Glomerular visceral epithelial cell (primary cell): Measurements from ENCODE around the gene ANXA11.
"Not testable (repeated sequence)": the region's sequence is repeated elsewhere in the genome, so short reads cannot be mapped to it uniquely, and the experiment has no call there.

Experiments
- DNase-seq: peaks from one replicate; pipeline ENCODE4 v3.0.0-alpha.2; 2016; ENCODE audit errors: extremely low spot score

ANXA11 gene

DNA sequence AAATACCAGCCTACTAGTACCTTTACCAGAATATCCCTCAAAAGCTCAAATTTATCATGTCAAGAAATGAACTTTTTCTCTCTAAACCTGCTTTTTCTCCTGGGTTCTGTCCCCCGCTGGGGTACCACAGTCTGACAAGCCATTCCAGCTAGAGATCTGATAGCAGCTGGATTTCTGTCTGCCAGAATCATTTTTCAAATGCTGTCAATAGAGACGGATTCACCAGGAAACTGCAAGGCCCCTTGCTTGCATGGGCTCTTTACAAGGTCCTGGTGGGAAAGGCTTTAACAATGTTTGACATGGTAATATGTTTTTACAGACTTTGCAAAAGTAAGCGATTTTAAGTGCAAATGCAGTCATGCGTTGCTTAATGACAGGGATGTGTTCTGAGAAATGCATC lies 4.9 kb upstream of the ANXA11 start:
- no peak for DNase-seq

DNA sequence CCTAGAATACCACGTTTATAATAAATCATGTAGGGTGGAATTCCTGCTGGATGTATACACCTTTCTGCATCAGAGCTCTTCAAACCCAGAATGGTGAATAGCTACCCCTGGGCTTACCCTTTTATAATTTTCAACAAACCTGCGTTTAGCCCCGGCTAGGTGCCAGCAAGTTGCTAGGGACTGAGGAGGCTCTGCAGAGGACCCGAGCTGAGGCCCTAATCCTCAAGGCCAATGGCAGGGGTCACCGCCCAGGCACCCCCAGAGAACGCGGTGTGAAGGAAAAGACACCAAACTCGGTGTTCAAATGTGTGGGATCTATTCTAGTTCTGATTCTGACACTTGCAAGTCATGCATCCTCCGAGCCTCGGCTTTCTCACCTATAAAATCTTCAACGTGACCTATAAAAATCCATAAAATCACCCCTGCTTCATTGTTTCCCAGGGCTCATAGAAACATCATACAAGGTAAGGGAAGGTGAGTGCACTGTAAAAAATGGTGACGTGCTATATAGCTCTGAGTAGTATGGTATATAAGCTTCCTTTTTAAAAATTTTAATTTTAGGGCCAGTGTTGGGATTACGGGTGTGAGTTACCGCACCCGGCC lies 2.5 kb upstream of the ANXA11 start:
- no peak for DNase-seq

DNA sequence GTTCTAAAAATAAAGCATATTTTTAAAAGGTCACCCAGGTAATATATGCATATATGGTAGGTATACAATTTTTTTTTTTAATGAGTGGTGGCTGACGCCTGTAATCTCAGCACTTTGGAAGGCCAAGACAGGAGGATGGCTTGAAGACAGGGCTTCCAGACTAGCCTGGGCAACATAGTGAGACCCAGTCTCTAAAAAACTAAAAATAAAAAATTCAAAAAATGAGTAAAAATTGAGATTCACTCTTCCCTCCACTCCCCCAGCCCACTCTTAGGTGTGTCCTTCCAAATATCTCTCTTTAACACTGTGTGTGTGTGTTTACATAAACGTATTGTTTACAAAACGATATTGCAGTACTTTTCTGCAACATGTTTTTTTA lies 929 bp upstream of the ANXA11 start:
- no peak for DNase-seq

DNA sequence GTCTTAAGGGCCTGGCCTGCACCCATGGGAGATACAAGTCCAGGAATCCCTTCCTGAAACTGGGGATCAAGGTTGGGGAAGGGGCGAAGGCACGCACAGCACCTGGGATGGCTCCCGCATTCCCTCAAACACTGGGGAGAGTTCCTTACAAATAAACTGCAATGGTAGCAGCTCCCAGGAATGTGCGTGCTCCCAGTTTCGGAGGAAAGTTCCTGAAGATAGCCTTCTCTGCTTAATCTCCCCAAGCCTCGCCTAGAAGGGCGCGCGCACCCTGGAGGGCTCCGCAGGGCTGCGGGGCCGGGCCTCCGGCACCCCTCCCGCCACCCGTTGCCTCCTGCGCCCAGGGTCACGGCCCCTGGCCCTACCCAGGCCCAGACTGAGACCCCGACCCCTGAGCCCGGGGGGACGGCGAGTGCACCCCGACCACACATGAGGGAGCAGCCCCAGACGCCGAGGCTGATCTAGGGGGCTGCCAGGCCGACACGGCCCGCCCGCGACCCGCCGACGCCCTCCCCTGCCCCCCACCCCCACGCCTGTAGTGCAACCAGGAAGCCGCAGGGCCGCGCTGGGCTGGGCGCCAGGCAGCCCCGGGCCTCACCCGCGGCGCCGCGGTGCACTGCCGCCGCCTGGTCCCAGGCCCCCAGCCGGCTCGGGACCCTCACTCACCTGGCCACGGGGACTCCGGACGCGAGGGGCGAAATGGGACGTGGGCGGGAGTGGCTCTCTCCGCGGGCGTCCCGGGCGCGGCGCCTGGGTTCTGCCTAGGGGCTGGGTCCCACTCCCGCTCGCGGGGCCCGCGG lies 460 bp downstream of the ANXA11 start:
- peak; percentile 35 for DNase-seq

DNA sequence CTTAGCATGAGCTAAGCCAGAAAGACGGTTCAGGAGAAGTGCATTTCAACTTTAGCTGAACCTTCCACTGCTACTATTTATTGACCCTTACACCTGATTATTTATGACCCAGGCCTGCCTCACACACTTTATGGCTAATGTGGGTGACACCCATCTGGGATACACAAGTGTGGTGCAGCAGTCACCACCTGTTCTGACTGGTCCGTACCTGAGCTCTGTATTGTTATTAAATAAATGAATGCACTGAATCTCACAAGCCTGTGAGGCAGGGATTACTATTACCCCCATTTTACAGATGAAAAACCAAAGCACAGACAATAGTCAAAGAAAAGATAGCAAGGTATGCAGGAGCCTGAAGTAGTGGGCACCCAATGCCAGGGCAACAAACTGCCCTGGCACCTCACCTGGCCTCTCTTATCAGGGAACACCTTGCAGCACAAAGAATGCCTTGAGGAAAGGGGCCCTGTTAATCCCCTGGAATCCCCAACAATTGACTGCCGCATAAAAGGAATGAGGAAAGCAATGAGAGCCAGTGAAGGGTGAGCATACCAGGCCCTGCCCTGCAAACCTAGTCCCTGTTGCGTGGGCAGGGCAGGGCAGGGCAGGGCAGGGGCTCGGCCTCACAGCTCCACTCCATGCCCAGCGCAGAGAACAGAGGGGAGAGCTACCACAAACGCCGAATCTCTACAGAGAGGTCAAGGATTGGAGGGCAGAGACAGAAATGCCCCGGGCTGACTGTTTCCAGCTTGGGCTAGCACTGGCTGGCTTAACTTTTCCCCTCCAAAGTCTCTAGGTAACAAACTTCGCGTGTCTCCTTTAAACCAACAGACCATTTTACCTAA lies 1.3 kb downstream of the ANXA11 start:
- peak; percentile 47 for DNase-seq

DNA sequence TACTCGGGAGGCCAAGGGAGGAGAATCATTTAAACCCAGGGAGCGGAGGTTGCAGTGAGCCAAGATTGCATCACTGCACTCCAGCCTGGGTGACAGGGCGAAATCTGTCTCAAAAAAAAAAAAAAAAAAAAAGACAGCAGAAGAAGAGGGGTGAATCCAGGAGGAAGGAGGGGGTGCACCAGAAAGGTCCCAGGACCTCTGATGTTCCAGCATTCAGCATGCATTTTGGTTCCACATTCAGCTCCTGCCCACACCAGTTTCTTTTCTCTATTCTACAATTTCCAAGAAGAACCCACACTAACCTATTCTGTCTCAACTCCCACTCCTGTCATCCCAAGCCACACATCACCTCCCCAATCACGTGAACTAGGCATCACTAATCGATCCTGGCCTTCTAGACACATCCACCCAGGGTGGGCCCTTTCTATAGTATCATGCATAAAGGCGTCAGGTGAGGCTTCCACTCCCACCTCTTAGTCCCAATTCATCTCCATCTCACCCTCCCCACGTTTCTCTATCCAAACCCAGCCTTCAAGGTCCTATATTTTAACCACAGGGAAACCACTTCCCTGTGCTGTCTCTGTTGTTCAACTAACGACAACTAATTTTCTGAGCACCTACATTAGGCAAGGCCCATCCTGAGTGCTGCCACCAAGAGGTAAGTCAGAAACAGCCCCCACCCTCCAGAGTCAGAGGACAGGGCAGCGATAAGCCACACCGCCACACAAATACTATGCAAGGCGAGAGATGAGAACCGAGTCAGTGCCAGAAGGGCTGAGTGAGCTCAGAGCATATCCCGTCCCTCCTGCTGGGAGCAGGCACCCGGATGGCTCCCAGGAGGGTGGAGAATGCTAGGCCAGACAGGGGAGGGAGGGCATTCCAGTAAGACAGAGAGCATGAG lies 2.2 kb downstream of the ANXA11 start:
- DNase-seq, result peak; percentile 85

DNA sequence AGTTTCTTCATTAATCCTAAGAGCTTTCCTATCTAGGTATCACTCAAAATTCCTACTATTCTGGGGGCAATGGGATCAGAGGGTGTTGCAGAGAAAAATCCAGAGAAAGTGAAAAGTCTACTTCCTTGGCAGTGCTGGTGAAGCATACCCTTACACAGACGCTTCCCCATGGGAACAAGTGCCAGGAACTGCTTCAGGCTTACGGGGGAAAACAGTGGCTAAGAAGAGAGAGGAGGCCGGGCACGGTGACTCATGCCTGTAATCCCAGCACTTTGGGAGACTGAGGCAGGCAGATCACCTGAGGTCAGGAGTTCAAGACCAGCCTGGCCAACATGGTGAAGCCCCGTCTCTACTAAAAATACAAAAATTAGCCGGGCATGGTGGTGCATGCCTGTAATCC lies 2.8 kb downstream of the ANXA11 start:
- not testable (repeated sequence) for DNase-seq

DNA sequence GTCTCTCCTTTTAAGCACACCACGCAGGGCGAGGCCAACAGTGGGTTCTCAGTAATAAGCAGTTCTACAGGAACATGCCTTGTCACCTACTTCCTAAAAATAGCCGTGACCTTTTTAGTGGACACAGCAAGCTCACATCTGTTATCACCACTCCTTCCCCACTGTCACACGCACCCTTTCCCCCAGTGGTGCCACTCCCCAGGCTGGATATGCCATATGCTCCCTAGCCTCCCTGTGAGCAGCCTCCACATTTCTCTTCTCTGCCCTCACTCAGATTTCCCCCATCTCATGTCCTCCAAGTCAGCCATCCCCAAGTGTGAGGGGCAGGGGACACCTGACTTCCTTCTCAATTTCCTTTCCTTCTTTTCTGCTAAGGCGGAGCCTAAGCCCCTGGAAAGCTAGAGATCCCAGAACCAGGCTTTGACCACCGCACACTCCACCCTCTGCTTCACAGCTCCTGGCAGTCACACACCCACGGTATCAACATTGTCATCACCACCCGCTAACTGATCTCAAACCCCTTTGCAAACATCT lies 3.7 kb downstream of the ANXA11 start:
- DNase-seq, result no peak

DNA sequence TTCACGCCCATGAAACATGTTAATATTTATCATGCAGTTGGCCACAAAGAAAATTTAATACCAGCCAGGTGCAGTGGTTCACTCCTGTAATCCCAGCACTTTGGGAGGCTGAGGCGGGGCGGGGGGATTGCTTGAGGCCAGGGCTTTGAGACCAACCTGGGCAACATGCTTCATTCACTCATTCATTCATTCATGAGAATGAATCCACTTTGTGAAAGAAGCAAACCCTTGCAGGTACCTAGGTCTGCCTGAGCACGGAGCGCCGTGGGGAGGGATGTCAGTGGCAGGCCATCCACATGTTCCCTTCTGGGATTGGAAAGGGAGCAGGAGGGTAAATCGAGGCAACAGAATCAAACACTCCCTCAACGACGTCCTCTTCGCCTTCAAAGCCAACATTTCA lies 4.7 kb downstream of the ANXA11 start:
- no peak for DNase-seq

DNA sequence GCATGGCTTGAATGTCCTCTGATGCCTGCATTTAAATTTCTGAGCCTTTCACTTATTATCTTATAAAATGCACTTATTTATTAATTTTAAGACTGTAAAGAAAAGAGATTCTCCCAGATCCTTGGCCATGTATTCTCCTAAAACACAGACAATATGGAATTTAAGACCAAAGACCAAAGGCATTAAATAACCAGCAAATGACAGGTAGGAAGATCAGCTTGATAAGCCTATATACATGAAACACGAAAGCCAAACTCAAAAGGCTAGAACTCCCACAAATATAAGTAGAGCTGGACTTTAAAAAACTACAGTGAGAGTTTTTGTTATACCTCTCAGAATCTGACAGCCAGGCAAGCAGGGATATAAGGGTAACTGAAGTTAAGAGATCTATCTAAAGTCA lies 5.1 kb downstream of the ANXA11 start:
- DNase-seq, result no peak

DNA sequence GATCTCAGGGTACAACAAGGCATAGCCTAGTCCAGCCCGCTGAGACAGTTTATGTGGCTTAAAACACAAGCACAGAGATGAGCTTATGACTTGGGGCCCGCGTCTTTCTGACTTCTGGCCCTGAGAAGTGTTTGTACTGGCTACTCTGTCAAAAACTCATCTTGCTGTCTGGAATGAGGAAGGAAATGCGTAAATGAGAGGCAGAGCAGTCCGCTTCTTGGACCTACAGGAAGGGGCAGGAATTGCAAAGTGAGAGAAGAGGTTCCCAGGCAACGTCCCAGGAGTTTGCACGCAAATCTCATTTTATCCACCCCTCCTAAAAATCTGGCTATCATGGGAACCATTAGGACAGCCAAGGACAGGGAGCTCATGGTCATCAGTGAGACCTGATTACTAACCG lies 5.5 kb downstream of the ANXA11 start:
- no peak for DNase-seq

DNA sequence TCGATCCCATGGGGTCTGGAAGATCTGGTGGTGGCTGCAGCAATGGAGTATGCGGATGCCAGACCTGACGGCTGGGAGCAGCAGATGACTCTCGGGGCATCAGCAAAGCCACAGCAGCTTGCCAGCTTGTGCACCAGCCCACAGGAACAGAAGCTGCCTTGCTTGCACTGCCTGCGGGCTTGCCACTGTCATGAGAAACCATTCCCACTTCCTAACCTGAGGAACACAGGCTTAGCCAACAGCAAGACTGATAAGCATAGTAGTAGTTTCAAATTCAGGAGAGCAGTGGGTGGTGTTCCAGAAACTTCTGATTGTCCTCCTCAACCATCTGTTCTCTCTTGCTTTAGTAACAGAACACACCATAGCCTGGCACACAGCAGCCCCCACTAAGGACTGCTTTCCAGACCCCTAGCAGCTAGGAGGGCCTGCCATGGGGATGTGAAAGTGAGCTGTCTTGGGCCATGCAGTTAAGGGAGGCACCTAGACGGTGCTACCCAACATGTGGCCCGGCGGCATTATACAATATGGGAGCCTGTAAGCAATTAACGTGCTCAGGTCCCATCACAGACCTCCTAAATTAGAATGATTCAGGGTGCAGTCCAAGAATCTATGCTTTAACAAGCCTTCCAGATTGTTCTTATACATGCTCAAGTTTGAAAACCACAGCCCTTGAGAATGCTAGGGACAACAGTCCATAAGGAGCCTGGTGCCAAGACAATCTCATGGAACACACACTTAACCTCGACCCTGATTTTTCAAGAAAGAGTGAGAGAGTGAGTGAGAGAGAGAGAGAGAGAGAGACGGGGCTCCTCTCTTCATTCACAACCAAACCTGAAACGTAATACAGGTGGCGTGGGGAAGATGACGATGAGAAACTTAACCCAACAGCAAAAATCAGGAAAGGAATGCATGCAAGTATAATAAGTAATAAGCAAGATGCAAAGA lies 7.1 kb downstream of the ANXA11 start:
- no peak for DNase-seq

DNA sequence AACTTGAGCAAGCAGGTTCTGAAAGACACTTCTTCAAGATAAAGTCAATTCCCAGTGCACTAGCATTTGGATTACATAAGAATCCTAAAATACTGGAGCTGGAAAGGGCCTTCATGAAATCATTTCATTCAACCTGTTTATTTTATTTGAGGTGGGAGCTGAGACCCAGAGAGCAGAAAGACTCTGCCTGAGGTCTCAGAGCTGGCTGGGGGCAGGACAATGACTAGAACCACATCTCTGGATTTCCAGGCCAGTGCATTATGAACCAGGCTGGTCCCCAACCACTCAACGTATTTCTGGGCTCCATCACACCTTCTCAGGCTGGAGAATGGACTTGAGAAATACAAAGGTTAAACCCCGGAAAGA lies 8.4 kb downstream of the ANXA11 start:
- no peak for DNase-seq

DNA sequence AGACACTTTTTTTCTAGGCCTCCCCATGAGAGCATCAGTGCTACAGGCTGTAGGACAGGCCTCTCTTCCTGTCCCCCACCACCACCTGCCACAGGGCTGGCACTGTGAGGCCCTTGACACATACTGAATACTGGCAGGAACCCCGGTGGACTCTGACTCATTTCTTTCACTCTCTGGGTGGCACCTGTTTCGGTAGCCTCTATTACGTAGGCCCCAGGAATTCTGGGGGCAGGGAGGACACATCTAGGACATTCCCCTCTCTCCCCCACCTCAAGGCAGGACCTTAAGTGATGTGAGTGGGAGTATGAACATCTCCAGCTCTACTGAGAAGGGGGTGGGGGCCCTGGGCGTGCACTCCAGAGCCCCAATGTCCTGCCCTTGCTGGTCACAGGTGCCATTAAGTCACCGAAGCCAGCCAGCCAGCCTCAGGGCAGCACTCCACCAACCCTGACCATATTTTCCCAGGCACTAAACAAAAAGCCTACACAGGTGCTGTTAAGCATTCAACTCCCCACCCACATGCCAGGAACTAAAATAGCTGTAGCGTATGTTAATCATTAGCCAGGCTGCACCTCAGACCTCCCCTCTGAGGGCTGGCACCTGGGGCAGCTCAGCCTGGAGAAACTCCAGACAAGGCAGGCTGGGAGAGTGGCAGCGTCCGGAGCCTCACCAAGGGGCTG lies 8.9 kb downstream of the ANXA11 start:
- DNase-seq, result peak; percentile 92

DNA sequence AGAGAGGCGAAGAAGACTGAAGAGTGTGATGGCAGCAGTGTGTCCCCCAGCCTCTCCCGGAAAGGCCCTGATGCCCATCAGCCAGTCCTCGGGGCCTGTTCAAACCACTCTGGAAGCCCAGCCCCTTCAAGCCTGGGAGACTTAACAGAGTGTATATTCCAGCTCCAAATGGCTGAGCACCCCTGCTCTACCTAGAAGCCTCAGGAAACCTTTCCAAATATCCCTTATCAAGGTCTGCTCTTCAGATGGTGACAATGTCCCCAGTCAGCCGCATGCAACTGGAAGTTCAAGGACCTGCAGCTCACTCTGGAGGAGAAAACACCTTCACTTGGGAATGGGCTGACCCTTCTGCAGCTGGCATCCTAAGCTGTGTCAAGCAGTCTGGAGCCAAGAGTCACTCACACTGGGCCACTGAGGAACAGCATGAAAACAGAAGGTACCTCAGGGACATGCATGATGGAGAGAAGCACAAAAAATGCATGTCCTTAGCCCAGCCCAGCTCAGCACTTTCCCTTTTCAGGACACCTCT lies 10.2 kb downstream of the ANXA11 start:
- DNase-seq, result no peak

DNA sequence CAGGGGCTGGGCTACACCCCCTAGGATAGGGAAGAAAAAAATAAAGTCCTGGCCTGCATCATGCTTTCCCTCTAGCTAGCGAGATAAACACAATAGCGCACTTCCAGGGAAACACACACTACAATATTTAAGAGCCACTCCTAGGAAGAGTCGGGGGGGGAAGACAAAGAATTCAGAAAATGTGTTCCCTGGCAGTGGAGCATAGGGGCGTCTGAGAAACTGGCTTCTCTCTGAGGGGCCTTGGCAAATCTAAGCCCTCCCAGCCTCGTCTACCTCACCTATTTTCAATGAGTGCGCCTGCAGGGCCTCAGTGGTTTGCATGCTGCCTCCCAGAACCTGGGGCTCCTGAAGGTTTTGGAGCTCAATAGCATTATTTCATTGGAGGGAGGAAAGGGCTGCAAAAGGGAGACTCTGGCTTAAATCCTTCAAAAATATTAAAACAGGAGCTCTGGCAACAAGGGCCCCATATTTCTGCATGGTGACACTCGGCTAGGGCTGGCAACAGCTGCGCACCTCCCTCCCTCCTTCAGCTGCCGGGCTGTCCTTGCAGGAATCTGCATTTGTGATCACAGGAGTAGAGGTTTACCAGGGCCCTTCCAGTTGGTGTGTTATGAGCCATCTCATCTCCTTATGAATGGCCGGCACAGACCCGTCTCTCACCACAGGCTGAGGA lies 10.8 kb downstream of the ANXA11 start:
- no peak for DNase-seq

DNA sequence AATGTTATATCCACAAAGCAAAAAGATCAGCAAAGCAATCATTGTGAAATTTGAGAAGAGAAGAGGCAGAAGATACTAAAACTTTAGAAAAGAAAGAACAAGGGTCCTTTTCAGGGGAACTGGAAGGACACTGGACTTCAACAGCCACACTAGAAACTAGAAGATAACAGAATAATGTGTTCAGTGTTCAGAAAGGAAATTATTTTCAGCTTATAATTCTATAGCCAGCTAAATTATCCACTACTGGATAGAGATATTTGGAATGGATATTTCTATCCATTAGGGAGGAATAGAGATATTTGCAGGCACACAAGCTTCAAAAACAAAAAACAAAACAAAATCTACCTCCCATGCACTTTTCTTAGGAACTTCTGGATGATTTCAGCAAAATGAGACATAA lies 12.8 kb downstream of the ANXA11 start:
- no peak for DNase-seq

DNA sequence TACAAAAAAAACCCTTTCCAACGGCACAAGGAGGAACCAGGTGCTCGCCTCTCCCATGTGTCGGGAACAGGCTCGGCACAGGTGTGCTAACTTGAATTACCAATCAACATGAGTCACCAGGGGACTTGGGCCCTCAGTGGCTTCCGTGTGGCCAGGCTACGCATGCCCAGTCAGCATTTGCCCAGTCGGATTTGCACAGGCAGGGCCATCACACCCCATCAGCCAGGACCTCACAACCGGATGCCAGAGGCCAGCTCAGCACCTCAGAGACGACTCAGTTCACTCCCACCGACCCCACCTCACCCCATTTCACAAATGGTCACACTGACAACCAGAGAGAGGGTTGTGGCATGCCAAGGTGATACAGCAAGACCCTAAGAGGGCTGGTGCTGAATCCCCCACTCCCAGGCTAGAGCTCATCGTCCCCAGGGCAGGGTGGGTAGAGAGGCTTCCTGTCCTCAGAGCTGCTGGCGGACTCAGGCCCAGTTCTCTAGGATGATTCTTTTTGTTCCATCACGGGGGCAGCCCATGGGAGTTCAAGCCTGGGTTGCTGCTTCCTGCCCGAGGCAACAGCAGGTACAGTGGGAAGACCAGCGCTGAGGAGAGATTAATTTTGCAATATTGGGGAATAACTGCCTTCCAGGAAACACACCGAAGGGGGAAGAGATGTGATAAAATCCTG lies 13.6 kb downstream of the ANXA11 start:
- no peak for DNase-seq
